Hepatocyte (in vitro differentiated cells): ENCODE results near the gene PRIMA1. TPM values are rescaled to one million over a fixed set of nuclear protein-coding genes. Genes with fewer than 3 reads are reported as not detected.

Experiments
- DNase-seq: peaks from one replicate; pipeline ENCODE4 v3.0.0-alpha.2; 2016; ENCODE audit warnings: low spot score
- H2AFZ ChIP-seq: fragments of 200-600 bp; sonication (generic); 2 replicates; pipeline ENCODE4 v1.6.0; 2016; ENCODE audit warnings: antibody characterized with exemption, mild to moderate bottlenecking
- H3K27ac ChIP-seq: fragments of 200-600 bp; sonication (generic); 2 replicates; pipeline ENCODE4 v1.5.1; 2016; ENCODE audit warnings: mild to moderate bottlenecking
- H3K27me3 ChIP-seq: fragments of 200-600 bp; sonication (generic); 2 replicates; pipeline ENCODE4 v1.6.1; 2016
- H3K36me3 ChIP-seq: fragments of 200-600 bp; sonication (generic); replicated peaks from 2 replicates; pipeline ENCODE4 v1.5.1; 2016; ENCODE audit warnings: low read depth; ENCODE audit not compliant: insufficient read depth
- H3K4me1 ChIP-seq: fragments of 200-600 bp; sonication (generic); 2 replicates; pipeline ENCODE4 v1.5.1; 2016; ENCODE audit warnings: mild to moderate bottlenecking, moderate library complexity; ENCODE audit not compliant: insufficient read depth
- H3K4me2 ChIP-seq: fragments of 200-600 bp; sonication (generic); 2 replicates; pipeline ENCODE4 v1.6.0; 2016
- H3K4me3 ChIP-seq: fragments of 200-600 bp; sonication (generic); 2 replicates; pipeline ENCODE4 v1.5.1; 2016; ENCODE audit warnings: mild to moderate bottlenecking
- H3K79me2 ChIP-seq: fragments of 200-600 bp; sonication (generic); 2 replicates; pipeline ENCODE4 v1.6.0; 2017; ENCODE audit warnings: mild to moderate bottlenecking
- H3K9me2 ChIP-seq: fragments of 200-600 bp; sonication (generic); replicated peaks from 2 replicates; pipeline ENCODE4 v1.6.0; 2017; ENCODE audit warnings: mild to moderate bottlenecking; ENCODE audit not compliant: insufficient read depth
- H3K9me3 ChIP-seq: fragments of 200-600 bp; sonication (generic); 2 replicates; pipeline ENCODE4 v1.5.1; 2016; ENCODE audit warnings: low read depth, mild to moderate bottlenecking
- H4K20me1 ChIP-seq: fragments of 200-600 bp; sonication (generic); 2 replicates; pipeline ENCODE4 v1.6.0; 2016; ENCODE audit warnings: mild to moderate bottlenecking; ENCODE audit not compliant: insufficient read depth, poor library complexity, severe bottlenecking
- CTCF ChIP-seq: fragments of 200-600 bp; sonication (generic); IDR thresholded peaks from 2 replicates; pipeline ENCODE4 v1.5.1; 2016; ENCODE audit warnings: antibody characterized with exemption, mild to moderate bottlenecking; ENCODE audit not compliant: poor library complexity
- EZH2 ChIP-seq: fragments of 200-600 bp; sonication (generic); IDR thresholded peaks from 2 replicates; pipeline ENCODE4 v1.6.1; 2016; ENCODE audit warnings: antibody characterized with exemption, mild to moderate bottlenecking, borderline replicate concordance
- EZH2phosphoT487 ChIP-seq: fragments of 200-600 bp; sonication (generic); IDR thresholded peaks from one replicate; pipeline ENCODE4 v1.6.1; 2018; ENCODE audit warnings: antibody characterized with exemption, mild to moderate bottlenecking, low read depth, moderate library complexity; ENCODE audit not compliant: unreplicated experiment, severe bottlenecking
- WGBS: methylation state at CpG from one replicate; pipeline ENCODE4 v1.1.6; 2016; ENCODE audit warnings: low lambda C conversion rate; ENCODE audit errors: missing lambda C conversion rate; 5-methylcytosine and 5-hydroxymethylcytosine counted together
- polyA plus RNA-seq: library from polyadenylated mRNA; unstranded; fragments of >200 nt; fragmentation: Nextera tagmentation; extraction: Ambion mirVana; gene quantifications from 2 replicates; pipeline ENCODE4 v1.2.1, GENCODE V29; 2016
- total RNA-seq: library from RNA; depleted of rRNA; stranded (reverse); fragments of >200 nt; gene quantifications from 2 replicates; pipeline ENCODE4 v1.2.3, GENCODE V29; 2014

Gene PRIMA1
- total and polyA plus RNA-seq, 2 experiments from 2014 or later = 1.5 to 1.9 TPM

GRCh38 chr14:93683226-93683625 lies 105.1 kb downstream of the PRIMA1 start:
- Histone ChIP-seq H3K9me2 (no peaks in the 10 kb centered on the region), H4K20me1 (no peaks in the 10 kb centered on the region), H3K36me3 (no peaks in the 10 kb centered on the region), H2AFZ (no peak overlapping the region), H3K79me2 (no peaks in the 10 kb centered on the region), H3K4me3 (no peak overlapping the region), H3K27ac (no peak overlapping the region), H3K4me1 (no peaks in the 10 kb centered on the region), H3K4me2 (no peak overlapping the region), H3K27me3 (peaks cover 13% of the 10 kb centered on the region), H3K9me3 (no peaks in the 10 kb centered on the region)
- WGBS = 80% methylated on average over 5 of the region's 5 CpGs
- TF ChIP-seq CTCF (no peak), EZH2 (no peak), EZH2phosphoT487 (no peak)
- no peak for DNase-seq

GRCh38 chr14:93682459-93682858 lies 105.8 kb downstream of the PRIMA1 start:
- no peak overlapping the region for H3K4me3 ChIP-seq
- H3K4me1 ChIP-seq = no peaks in the 10 kb centered on the region
- no peak overlapping the region for H3K4me2 ChIP-seq
- H3K27me3 ChIP-seq = peaks cover 6% of the 10 kb centered on the region
- H2AFZ ChIP-seq = no peak overlapping the region
- WGBS = 71% methylated on average over 2 of the region's 2 CpGs
- H3K79me2 ChIP-seq = no peaks in the 10 kb centered on the region
- no peaks in the 10 kb centered on the region for H3K9me3 ChIP-seq
- no peaks in the 10 kb centered on the region for H4K20me1 ChIP-seq
- no peak overlapping the region for H3K27ac ChIP-seq
- no peaks in the 10 kb centered on the region for H3K9me2 ChIP-seq
- no peaks in the 10 kb centered on the region for H3K36me3 ChIP-seq
- TF ChIP-seq CTCF (no peak), EZH2 (no peak), EZH2phosphoT487 (no peak)
- DNase-seq = no peak

GRCh38 chr14:93676416-93676958 lies 111.8 kb downstream of the PRIMA1 start:
- WGBS = 55% methylated on average over 2 of the region's 2 CpGs
- TF ChIP-seq EZH2 (no peak), EZH2phosphoT487 (no peak), CTCF (no peak)
- Histone ChIP-seq H3K27me3 (no peaks in the 10 kb centered on the region), H3K4me2 (no peak overlapping the region), H3K9me2 (no peaks in the 10 kb centered on the region), H3K36me3 (no peaks in the 10 kb centered on the region), H3K4me1 (no peaks in the 10 kb centered on the region), H3K4me3 (no peak overlapping the region), H3K27ac (no peak overlapping the region), H4K20me1 (no peaks in the 10 kb centered on the region), H2AFZ (no peak overlapping the region), H3K79me2 (no peaks in the 10 kb centered on the region), H3K9me3 (no peaks in the 10 kb centered on the region)
- DNase-seq = no peak

GRCh38 chr14:93675651-93676050 lies 112.6 kb downstream of the PRIMA1 start:
- no peaks in the 10 kb centered on the region for H3K36me3 ChIP-seq
- no peaks in the 10 kb centered on the region for H4K20me1 ChIP-seq
- no peaks in the 10 kb centered on the region for H3K79me2 ChIP-seq
- H3K27ac ChIP-seq = no peak overlapping the region
- H3K9me2 ChIP-seq = no peaks in the 10 kb centered on the region
- no peak overlapping the region for H3K4me3 ChIP-seq
- no peaks in the 10 kb centered on the region for H3K27me3 ChIP-seq
- no peaks in the 10 kb centered on the region for H3K9me3 ChIP-seq
- TF ChIP-seq EZH2 (no peak), EZH2phosphoT487 (no peak), CTCF (no peak)
- no peak overlapping the region for H3K4me2 ChIP-seq
- DNase-seq = no peak
- H2AFZ ChIP-seq = no peak overlapping the region
- H3K4me1 ChIP-seq = no peaks in the 10 kb centered on the region
